Measurements from ENCODE around the gene NTPCR.

DNA sequence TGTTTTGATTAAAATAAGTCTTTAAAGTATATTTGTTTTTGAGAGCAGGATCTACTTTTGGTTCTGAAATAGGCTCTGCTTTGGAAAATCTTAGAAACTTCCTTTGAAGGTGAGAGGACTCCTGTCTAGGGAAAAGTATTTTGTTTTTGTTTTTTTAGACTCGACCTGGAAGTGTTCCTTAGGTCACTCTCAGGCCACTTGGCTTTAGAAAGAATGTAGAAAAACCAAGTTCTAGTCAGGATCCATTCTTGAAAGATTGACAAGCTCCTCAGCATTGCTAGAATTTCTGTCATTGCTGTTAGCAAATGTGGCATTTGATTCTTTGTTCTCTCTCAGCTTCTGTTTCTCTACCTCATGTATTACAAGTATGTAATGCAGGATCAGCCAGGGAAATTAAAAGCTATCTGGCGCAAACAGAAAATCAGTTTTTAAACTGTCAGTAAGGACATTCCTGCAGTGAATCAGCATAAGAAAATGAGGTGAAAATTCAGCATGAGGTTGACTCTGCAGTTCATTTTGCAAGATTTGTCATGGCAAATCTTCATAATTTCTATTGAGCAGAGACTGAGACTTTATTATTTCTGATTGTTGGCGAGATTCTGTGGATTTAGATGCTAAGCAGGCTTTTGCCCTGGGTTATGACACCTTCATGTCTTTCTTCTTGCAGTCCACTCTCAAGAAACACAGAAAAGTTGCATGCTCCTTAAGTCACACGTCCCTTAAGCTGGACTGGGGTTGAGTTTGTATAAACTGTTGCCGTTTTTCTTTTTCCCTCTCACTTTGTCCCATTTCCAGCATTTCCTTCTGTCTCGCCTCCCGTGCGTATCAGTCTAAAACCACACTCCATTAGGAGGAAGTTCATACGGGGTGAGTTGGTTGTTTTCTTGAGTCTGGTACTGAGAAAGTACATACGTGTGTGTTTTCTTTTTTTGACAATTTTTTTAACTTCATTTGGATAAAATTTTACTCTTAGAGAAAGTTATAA, 12.6 kb downstream of the NTPCR start:
- TF ChIP-seq, protein P1, sequence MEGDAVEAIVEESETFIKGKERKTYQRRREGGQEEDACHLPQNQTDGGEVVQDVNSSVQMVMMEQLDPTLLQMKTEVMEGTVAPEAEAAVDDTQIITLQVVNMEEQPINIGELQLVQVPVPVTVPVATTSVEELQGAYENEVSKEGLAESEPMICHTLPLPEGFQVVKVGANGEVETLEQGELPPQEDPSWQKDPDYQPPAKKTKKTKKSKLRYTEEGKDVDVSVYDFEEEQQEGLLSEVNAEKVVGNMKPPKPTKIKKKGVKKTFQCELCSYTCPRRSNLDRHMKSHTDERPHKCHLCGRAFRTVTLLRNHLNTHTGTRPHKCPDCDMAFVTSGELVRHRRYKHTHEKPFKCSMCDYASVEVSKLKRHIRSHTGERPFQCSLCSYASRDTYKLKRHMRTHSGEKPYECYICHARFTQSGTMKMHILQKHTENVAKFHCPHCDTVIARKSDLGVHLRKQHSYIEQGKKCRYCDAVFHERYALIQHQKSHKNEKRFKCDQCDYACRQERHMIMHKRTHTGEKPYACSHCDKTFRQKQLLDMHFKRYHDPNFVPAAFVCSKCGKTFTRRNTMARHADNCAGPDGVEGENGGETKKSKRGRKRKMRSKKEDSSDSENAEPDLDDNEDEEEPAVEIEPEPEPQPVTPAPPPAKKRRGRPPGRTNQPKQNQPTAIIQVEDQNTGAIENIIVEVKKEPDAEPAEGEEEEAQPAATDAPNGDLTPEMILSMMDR (conservative IDR thresholded peaks at IDR 0.05) = no peak
- no peak for TF ChIP-seq EZH2 (IDR thresholded peaks at IDR 0.05; ENCODE audit: low read depth)

Data from PC-9 (cell line).